ENCODE data around the gene TEDDM1.
"Not testable (repeated sequence)": the region's sequence is repeated elsewhere in the genome, so short reads cannot be mapped to it uniquely, and the experiment has no call there.

TEDDM1 gene

DNA sequence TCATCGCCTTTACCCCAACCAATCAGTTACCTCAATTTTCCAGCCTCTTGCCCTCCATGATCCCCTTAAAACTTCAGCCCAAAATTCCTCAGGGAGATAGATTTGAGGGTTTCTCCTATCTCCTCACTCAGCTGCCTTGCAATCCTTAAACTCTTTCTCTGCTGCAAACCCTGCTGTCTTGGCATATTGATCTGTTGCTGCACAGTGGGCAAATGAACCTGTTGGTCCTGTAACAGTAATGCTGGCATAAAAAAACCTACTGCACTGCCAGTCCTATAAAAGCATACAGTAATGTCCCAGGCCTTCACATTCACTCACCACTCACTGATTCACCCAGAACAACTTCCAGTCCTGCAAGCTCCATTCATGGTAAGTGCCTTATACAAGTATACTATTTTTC lies 5.1 kb upstream of the TEDDM1 start:
- DNase-seq: no peak

DNA sequence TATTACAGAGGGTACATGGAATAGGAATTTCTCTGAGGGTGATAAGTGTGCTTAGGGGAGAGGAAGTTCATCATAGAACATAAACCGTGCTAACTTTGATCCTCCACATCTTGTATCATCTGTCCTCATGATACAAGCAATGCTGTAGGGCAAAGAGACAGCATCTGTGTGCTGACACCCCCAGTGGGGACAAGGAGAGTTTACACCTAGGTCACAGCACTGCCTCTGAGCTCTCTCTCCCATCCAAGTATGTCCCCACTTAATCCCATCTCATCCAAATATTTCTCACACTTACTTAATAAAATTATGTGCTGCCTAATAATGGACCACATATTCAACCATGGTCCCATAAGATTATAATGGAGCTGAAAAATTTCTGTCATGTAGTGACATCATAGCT lies 4.3 kb upstream of the TEDDM1 start:
- no peak for DNase-seq

DNA sequence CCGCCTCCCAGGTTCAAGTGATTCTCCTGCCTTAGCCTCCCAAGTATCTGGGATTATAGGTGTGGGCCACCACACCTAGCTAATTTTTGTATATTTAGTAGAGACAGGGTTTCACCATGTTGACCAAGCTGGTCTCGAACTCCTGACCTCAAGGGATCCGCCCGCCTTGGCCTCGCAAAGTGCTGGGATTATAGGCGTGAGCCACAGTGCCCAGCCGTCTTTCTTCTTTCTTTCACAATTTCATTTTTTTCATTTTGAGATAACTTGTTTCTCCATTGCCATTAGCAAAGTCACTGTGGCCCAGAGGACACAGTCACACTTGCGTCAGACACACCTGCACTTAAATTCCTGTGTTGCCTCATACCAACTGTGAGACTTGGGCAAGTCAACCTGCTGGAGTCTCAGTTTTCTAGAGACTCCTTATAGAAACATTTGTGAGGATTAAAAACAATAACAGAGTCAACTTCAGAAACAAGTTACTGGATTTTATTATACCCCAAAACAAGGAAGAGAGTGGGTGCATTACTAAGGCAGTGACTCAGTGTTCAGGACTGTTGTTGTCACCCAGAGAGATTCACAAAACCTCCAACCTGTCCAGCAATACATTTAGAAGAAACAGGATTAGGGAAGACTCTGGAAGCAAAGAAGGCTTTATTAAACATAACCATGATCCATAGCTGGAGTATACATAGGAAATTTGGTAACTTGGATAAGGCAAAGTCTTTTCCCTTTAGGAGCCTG lies 2.6 kb downstream of the TEDDM1 start:
- no peak for DNase-seq

DNA sequence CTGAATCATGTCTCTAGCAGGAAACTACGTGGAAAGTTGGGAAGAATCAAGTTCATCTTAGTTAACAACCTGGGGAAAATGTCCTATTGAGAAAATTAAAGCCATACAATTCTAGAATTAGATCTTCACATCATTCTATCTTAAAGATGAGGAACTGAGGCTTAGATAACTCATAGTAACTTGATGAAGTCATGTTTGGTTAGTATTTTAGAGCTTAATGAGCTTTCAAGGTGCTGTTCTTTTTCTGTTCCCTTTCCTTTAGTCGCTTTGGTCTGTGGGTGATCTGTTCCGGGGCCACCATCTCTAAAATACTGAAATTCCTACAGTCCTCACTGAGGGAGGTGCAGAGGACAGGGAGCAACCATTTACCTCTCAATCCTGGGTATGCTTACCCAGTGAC lies 4.6 kb downstream of the TEDDM1 start:
- DNase-seq: no peak

DNA sequence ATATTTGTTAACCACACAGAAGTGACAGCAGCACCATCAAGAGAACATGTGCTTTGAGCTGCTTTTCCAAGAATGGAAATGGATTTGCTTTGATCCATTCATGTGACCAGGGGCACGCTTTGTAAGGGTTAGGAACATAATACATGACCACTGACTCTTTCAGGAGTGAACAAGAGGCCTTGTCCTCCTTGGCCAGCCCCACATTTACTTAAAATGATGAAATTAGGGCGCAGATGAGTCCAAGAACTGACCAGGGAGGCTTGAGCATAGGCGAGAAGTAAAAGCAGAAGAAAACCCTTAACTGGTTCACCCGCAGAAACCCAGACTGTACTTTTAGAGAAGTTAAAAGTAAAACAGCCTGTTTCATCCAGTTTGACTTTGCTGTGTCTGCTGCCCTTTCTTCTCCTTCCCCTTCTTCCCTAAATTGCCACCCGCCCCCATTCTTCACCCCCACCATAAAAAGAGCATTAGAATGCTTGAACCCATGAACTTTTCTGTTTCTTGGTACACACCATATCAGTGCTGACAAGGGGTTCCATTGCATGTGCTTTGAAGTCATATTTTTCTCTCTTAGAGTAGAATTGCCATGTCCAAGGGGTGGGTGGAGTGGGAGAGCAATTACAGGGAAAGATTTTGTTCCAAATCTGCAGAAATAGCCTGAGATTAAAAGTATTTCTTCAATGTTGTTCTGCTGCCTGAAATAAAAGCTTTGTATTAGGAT lies 6.3 kb downstream of the TEDDM1 start:
- no peak for DNase-seq

DNA sequence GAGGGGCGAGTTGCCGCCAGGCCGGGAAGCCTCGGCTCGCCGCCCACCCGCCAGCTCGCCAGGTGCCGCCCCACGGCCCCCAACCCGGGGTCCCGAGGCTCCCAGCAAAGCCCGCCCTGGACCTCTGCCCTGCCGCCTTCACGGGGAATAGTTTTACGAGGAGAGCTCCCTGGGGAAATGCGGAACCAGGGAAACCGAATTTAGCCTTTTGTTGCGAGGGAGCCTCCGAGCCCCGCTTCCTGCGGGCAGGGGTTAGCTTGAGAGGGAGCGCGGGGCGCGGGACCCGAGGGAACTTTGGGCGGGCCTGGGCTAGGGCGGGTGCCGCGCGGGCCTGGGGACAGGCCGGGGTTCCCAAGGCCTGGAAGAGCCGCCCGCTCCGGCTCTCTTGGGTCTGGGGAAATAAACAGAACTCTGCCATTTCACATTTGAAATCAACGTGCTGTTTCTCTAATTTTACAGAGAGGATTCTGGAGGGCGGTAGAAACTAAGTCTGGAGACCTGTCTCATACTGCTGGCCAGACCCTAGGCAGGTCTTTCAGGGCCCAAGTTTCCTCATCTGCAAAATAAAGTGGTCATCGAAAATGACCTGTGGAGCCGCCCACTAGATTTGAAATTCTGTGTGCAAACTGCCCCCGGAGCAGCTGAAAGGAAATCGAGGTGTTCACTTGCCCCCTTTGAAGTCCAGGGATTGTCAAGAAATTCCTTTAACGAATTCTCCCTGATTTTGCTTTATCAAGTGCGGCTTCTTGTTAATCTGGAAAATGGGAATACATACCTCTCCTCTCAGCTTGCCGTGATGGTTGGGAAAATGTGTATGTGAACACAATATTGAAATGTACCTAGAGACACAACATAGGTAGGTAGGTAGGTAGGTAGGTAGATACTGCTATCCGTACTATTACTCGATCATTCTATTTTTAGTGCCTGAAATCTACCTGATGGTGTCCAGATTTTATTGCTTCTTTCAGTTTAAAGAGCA lies 8.1 kb downstream of the TEDDM1 start:
- DNase-seq: peak; percentile 78

DNA sequence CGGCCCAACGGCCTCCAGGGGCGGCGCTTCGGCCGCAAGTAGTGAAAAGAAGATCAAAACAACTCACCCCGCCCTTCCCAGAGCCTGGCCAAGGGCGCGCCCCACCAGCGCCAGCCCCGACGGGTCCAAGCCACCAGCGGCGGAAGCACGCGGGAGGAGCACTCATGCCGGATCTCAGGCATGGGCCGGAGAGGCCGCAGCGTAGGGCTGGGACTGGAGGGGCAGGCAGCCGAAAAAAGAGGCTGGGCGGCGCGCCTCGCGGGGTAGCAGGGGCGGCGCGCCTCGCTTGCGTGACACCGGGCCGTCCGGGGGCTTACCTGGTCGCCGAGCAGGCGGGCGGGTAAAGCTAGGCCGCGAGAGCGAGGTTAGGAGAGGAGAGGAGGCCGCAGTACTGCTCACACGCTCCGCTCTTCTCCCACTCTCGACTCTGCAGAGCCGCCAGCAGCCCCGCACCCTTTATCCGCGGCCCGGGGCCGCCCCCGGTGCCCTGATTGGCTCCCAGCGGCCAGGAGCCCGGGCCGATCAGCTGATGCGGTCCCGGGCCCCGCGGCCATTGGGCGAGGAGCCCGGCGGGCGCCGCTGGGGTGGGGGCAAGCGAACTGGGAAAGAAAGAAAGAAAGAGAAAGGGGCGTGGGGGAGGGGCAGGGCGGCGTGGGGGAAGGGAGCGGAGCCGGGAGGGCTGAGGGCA lies 9.0 kb downstream of the TEDDM1 start, which contains the start of gene GLUL:
TSS of gene GLUL (minus strand) at position 429 of the 688 bp plus-strand sequence. CDS start 3,053 bp downstream, outside the sequence.
- peak; percentile 95 for DNase-seq

DNA sequence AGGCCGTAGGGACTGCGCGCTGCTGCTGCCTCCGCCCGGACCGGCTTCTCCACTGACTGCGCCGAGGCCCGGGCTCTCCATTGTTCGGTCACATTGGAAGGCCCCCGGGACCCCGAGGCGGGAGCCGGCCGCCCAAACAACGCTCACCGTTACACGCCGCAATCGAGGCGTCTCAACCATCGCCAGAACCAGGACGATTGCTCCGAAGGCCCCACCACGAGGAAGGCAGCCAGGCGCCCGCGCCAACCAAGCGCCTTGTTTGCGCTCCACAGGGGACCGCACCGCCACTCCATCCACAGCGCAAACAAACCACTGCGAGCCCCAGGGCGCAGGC lies 9.5 kb downstream of the TEDDM1 start:
- peak; percentile 93 for DNase-seq

DNA sequence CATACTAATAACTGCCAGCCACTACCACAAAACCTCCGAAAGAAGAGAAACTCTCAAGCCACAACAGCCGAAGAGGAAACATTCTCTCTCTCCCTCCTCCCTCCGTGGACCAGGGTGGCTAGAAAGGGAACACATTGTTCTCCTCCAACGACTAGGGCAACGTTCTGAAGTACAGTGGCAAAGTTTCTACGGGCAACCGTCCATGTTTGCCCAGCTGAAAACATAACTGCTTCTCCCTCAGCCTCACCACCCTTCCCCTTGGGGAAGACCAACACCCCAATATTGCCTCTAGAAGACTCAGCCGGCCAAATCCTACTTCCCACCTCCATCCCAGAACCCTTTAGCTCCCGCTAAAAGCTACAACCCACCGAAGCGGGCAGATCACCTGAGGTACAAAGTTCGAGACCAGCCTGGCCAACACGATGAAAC lies 10.8 kb downstream of the TEDDM1 start:
- peak; percentile 9 for DNase-seq

DNA sequence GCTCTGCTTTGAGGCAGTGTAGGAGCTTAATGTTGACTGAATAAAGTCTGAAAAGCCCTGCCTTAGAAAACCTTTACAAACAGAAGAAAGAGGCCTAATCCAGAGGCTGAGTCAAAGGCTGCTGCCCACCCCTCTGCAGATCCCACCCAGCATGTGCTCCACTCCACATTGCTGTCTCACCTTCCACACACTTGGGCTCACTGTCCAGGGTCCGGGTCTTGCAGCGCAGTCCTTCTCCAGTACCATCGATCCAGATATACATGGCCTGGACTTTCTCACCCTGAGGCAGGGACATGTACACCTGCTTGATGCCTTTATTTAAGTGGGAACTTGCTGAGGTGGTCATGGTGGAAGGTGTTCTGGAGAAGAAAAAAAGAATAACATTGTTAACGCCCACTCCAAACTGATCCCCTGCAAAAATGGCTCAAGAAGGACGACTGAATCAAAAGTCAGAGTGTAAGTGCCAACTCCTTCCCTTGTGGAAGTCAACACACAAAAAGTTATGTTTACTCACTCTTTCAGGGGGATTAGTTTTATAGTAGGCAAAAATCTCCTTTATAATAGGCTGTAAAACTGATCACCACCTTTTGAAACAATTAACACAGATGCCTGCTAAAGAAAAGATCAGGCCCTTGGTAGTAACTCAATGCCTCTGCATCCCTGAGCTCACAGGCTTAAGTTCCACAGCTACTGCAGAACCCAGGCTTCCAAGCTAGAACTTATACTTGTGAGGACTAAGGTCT lies 11.9 kb downstream of the TEDDM1 start:
- no peak for DNase-seq

DNA sequence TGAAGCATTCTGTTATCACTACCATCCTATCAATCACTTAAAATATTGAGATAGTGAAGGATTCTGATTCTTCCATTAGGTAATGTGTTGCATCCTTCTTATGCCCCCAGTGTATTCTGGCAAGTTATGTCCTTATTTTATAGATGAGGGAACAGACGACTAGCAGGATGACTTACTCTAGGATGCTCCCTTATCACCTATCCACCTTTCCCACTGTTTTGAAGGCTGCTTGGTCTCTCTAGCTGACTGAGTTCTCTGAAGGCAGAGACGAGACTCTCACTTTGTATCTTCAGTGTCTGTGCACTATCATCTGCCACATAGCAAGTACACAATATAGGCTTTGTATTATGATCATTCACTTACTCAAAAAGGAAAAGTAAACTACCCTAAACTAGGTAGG lies 12.9 kb downstream of the TEDDM1 start:
- DNase-seq: no peak

DNA sequence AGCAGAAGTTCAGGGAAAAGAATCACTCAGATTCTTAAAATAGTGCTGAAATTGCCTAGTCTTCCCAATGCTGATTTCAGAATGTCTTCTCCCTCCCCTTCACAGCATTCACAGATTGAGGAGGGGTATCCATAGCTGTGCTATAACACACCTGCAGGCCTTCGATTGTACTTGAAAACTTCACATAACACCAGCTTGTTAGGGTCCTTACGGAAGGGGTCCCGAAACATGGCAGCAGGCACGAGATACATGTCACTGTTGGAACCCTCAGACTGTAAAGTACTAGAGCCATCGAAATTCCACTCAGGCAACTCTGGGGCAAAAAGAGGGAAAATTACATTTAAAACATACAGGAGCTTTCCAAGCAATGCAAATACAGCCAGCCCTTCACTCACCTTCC lies 13.5 kb downstream of the TEDDM1 start:
- no peak for DNase-seq

DNA sequence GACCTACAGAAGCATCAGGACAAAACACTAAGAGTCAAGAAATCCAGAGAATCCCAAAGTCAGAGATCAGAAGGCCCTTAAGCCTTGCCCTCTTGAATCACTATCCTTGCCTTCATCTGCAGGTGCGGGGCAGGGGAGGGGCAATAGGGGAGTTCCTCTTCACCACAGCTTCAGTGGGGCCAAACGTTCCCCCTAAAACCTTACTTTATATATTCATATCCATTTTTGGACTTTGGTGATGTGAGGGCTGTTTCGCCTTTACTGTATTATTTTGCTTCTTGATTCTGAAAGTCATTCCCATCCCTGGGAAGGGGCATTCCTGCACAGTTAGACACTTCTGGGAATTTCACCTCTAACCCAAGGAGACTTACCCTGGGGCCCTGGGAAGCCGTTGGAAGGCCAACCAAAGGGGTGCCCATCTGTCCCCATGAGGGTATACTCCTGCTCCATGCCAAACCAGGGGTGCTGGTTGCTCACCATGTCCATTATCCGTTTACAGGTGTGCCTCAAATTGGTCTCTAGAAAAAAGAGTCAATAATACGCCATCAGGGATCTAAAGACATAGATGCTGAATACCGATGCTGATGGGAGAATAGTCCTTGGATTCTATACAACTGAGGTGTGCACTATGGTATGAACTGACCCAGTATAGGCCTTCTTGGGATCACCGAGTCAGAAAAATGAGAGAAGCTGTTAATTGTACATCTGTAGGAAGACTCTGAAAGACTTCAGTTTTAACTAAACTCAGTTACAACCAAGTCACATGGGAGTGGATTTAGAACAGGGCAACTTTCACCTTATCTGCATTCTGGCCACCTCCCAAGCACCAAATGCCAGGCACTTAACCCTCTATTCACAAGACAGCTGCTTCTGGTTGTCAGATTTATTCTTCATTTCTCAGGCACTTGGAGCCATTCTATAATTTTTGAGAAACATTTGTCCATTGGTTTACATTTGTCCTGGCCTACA lies 14.3 kb downstream of the TEDDM1 start:
- no peak for DNase-seq

DNA sequence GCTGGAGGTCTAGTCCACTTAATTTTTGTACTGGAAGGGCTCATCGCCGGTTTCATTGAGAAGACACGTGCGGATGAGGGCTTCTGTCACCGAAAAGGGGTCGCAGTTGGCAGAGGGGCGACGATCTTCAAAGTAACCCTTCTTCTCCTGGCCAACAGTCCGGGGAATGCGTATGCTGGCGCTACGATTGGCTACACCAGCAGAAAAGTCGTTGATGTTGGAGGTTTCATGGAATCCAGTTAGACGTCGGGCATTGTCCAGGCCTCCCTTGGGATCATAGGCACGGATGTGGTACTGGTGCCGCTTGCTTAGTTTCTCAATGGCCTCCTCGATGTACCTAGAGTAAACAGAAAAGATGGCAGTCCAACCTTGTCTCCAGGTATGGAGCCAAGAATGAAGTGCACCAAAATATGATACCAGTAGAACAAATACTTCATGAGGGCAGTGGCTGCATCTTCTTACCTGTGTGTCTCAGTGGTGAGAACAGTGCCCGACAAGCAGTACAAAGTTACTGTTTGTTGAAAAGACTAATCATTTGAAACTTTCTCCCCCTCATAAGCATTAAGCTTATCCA lies 16.0 kb downstream of the TEDDM1 start:
- no peak for DNase-seq

DNA sequence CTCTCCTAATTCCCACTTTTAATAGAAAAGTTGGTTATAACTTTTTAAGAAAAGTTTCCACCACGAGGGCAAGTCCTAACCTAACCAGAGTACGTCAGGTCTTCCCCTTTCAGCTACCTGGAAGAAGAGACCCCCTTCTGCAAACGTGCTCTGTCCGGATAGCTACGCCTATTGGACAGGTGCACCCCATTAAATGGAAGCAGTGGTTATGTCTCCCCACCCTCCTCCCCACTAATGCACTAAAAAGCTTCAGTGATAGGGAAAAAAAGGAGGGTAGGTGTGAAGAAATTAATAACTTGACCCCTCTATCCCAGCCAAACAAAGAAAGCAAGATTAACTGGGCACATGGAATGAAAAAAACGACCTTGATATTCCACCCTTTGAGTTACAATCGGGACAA lies 16.5 kb downstream of the TEDDM1 start:
- DNase-seq: no peak

DNA sequence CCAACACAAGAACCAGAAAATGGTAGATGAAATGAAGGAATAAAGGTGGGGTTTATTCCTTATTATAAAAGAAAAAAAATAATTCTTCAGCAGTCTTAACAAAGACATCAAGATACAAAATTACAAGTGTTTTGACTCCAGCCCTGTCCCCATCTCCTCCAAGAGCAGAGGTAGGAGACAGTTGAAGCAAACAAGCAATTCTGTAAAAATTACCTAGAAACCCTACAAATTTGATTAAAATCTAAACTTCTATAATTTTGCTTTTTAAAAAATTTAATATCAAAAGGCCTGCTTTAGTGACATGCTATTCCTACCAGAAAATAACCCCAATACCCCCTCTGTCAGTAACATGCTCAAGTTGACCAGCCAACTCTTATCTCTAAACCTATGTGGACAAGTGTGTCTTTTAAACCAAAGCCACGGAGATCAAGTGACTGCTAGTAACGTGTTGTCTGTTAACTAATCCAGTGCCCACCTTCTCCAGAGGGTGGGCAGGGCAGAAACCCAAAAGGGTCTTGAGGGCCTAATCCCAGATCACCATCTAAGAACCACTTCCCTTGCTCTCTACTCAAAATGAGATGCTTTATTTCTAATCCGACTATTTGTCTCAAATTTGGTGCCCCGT lies 17.3 kb downstream of the TEDDM1 start:
- no peak for DNase-seq

DNA sequence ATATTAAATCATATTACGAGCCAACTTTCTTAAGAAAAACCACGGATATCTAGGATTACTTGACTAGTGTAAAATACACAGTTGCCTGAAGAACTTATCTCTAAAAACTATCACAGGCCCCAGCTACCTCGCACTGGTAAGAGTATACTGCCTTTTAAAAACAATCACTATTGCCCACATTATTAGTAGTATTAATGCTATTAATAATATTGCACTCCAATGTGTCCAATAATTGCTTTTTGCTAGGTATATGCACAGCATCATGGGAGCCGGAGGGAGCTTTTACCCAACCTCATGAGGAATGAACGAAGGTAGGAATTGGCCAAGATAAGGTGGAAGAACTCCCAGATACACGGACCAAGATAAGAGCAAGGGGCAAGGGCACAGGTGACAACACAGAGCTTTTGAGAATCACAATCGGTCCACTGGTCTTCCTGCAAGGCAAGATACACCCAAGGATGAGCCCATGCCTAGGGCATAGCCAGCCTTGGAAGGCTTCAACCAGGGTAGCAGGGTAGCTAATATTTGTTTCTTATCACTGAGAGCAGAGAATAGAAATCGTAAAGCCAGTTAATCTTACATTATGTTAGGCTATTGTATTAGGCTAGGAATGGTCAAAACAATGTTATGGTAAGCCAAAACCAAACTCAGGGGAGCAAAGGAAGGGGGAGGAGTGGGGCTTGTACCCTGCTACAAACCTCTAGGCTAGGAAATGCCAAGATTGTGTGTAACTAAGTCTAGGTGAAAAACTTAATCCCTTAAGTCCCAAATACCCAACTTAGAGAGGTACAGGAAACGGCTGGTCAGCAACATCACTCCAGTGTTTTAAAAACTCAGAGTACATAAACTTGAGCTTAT lies 18.3 kb downstream of the TEDDM1 start:
- no peak for DNase-seq

DNA sequence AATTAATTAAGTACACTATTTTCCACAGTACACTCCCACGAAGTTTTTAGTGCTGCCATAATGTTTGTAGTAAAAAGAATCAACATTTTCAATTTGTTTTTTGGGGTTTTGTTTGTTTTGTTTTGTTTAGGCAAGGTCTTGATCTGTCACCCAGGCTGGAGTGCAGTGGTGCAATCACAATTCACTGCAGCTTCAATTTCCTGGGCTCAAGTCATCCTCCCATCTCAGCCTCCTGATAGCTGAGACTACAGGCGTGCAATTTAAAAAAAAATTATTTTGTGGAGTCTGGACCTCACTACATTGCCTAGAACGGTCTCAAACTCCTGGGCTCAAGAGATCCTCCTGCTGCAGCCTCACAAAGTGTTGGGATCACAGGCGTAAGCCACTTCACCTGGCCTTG lies 20.3 kb downstream of the TEDDM1 start:
- no peak for DNase-seq

DNA sequence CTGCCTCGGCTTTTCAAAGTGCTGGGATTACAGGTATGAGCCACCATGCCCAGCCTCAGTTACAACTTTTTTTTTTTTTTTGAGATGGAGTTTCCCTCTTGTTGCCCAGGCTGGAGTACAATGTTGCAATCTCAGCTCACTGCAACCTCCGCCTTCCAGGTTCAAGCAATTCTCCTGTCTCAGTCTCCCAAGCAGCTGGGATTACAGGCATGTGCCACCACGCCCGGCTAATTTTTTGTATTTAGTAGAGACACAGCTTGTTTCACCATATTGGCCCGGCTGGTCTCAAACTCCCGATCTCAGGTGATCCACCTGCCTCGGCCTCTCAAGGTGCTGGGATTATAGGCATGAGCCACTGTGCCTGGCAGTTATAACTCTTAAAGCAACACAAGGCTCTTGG lies 20.7 kb downstream of the TEDDM1 start:
- not testable (repeated sequence) for DNase-seq
